AML-193 (cell line): ENCODE measurements around the gene RPGR.

Experiments
- DNase-seq, 2 experiments: peaks; one replicate each; lab custom pipeline; 2025; lab: John Stamatoyannopoulos, UW

RPGR gene

GRCh38 chrX:38320819-38321218, 6.5 kb downstream of the RPGR start:
- DNase-seq: no peak

- DNase-seq: no peak
These were observed 8.7 kb downstream of the RPGR start for GRCh38 chrX:38318606-38319005.

GRCh38 chrX:38318196-38318595, 9.1 kb downstream of the RPGR start:
- no peak for DNase-seq

GRCh38 chrX:38315186-38315585, 12.1 kb downstream of the RPGR start:
- no peak for DNase-seq

GRCh38 chrX:38313190-38313589, 14.1 kb downstream of the RPGR start:
- DNase-seq: no peak

- DNase-seq: no peak
These were observed 14.9 kb downstream of the RPGR start for GRCh38 chrX:38312436-38312835.

GRCh38 chrX:38311743-38312142, 15.6 kb downstream of the RPGR start:
- DNase-seq: no peak

- DNase-seq: no peak
These were observed 21.3 kb downstream of the RPGR start for GRCh38 chrX:38305971-38306370.

GRCh38 chrX:38304010-38304409, 23.3 kb downstream of the RPGR start:
- no peak for DNase-seq

- no peak for DNase-seq
These were observed 33.6 kb downstream of the RPGR start for GRCh38 chrX:38293741-38294140.

- no peak for DNase-seq
These were observed 39.6 kb downstream of the RPGR start for GRCh38 chrX:38287674-38288073.

GRCh38 chrX:38285649-38286048, 41.7 kb downstream of the RPGR start:
- DNase-seq: no peak

GRCh38 chrX:38282049-38282448, 45.3 kb downstream of the RPGR start:
- no peak for DNase-seq

- DNase-seq: no peak
These were observed 48.1 kb downstream of the RPGR start for GRCh38 chrX:38279188-38279587.

GRCh38 chrX:38278682-38279081, 48.6 kb downstream of the RPGR start:
- no peak for DNase-seq

GRCh38 chrX:38277802-38278201, 49.5 kb downstream of the RPGR start:
- DNase-seq: no peak

GRCh38 chrX:38277136-38277535, 50.2 kb downstream of the RPGR start:
- DNase-seq: no peak

- DNase-seq: no peak
These were observed 51.2 kb downstream of the RPGR start for GRCh38 chrX:38276089-38276488.

GRCh38 chrX:38275615-38276014, 51.7 kb downstream of the RPGR start:
- peak in 1 of 2 experiments; percentile 1 for DNase-seq

GRCh38 chrX:38273453-38273852, 53.9 kb downstream of the RPGR start:
- no peak for DNase-seq

- DNase-seq: no peak
These were observed 56.1 kb downstream of the RPGR start for GRCh38 chrX:38271154-38271716.

GRCh38 chrX:38268011-38268410, 59.3 kb downstream of the RPGR start:
- DNase-seq: no peak

- no peak for DNase-seq
These were observed 64.3 kb downstream of the RPGR start for GRCh38 chrX:38262715-38263620.

GRCh38 chrX:38260231-38260630, 67.1 kb downstream of the RPGR start:
- peak; percentile 8 to 26 for DNase-seq
